WTC11 (cell line): Measurements from ENCODE around the gene NHERF2.

ENCODE experiments used
- CREM ChIP-seq: sonication (generic); formaldehyde crosslinking; IDR thresholded peaks from 2 replicates; pipeline ENCODE4 v1.8.1; 2022; ENCODE audit warnings: mild to moderate bottlenecking, missing genetic modification reagents, moderate library complexity
- GABPB1 ChIP-seq: sonication (generic); formaldehyde crosslinking; IDR thresholded peaks from 2 replicates; pipeline ENCODE4 v1.8.1; 2023; ENCODE audit warnings: mild to moderate bottlenecking, missing genetic modification reagents
- GTF2I ChIP-seq: fragments of 250-450 bp; sonication (Bioruptor Pico); conservative IDR thresholded peaks from 2 replicates; pipeline ENCODE4 v1.4.0; 2021; ENCODE audit warnings: mild to moderate bottlenecking
- NR1H2 ChIP-seq: sonication (generic); formaldehyde crosslinking; IDR thresholded peaks from 2 replicates; pipeline ENCODE4 v1.9.0; 2021; ENCODE audit warnings: mild to moderate bottlenecking, moderate library complexity, missing genetic modification reagents
- TEAD1 ChIP-seq: sonication (generic); formaldehyde crosslinking; IDR thresholded peaks from 2 replicates; pipeline ENCODE4 v1.8.0; 2022; ENCODE audit warnings: mild to moderate bottlenecking, missing genetic modification reagents
- ZNF317 ChIP-seq: sonication (generic); formaldehyde crosslinking; IDR thresholded peaks from 2 replicates; pipeline ENCODE4 v1.8.1; 2023; ENCODE audit warnings: low read depth, mild to moderate bottlenecking, moderate library complexity, missing genetic modification reagents, borderline replicate concordance
- TF ChIP-seq, protein P1 (sequence below): fragments of 200-600 bp; IDR thresholded peaks from 2 replicates; pipeline ENCODE4 v1.8.0; 2022; ENCODE audit warnings: antibody characterized with exemption
- TF ChIP-seq, protein P2 (sequence below): sonication (generic); formaldehyde crosslinking; IDR thresholded peaks from 2 replicates; pipeline ENCODE4 v1.8.0; 2022; ENCODE audit warnings: mild to moderate bottlenecking, missing genetic modification reagents
- TF ChIP-seq, protein P3 (sequence below): sonication (generic); formaldehyde crosslinking; IDR thresholded peaks from 2 replicates; pipeline ENCODE4 v1.8.1; 2023; ENCODE audit warnings: mild to moderate bottlenecking, missing genetic modification reagents
- TF ChIP-seq, protein P4 (sequence below): fragments of 250-450 bp; sonication (Bioruptor Pico); IDR thresholded peaks from 2 replicates; pipeline ENCODE4 v1.9.0; 2021; ENCODE audit warnings: moderate library complexity, mild to moderate bottlenecking, inconsistent platforms, borderline replicate concordance
- TF ChIP-seq, protein P5 (sequence below): sonication (generic); formaldehyde crosslinking; conservative IDR thresholded peaks from 2 replicates; pipeline ENCODE4 v1.8.1; 2022; ENCODE audit warnings: mild to moderate bottlenecking, missing genetic modification reagents

DNA sequence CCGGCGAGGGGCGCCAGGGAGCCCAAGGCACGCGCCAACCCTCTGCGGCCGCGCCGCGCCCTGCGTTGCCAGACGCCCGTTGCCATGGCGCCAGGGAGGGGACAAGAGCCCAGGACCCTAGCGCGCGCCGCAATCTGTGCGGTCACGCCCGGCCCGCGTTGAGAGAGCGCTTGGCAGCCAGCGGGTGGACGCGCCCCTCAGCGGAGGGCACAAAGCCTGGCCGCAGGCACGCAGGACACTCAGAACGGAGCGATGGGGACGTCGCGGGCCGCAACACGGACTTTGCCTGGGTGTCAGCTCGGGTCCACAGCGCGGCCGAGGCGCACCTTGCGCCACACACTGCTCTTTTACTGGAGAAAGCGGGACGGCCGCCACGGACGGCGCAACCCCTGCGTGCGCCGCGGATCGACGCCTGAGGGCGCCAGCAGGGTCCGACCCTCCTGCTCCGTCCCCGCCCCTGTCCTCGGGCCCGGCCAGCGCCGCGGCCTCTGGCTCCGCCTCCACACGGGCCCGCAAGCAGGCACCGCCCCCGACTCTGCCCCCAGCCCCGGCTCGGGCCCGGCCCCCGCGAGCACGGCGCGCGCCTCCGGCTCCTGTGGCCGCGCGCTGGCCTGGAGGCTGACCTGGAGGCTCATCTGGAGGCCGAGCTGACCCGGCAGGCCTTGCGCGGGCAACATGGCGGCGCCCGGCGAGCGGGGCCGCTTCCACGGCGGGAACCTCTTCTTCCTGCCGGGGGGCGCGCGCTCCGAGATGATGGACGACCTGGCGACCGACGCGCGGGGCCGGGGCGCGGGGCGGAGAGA is 43.0 kb upstream of the NHERF2 start, which contains the start of gene GFER:
- TF ChIP-seq, protein P1, sequence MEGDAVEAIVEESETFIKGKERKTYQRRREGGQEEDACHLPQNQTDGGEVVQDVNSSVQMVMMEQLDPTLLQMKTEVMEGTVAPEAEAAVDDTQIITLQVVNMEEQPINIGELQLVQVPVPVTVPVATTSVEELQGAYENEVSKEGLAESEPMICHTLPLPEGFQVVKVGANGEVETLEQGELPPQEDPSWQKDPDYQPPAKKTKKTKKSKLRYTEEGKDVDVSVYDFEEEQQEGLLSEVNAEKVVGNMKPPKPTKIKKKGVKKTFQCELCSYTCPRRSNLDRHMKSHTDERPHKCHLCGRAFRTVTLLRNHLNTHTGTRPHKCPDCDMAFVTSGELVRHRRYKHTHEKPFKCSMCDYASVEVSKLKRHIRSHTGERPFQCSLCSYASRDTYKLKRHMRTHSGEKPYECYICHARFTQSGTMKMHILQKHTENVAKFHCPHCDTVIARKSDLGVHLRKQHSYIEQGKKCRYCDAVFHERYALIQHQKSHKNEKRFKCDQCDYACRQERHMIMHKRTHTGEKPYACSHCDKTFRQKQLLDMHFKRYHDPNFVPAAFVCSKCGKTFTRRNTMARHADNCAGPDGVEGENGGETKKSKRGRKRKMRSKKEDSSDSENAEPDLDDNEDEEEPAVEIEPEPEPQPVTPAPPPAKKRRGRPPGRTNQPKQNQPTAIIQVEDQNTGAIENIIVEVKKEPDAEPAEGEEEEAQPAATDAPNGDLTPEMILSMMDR: no peak
- TF ChIP-seq, protein P2, sequence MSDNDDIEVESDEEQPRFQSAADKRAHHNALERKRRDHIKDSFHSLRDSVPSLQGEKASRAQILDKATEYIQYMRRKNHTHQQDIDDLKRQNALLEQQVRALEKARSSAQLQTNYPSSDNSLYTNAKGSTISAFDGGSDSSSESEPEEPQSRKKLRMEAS (CRISPR knock-in tag): peak; percentile 83
- TF ChIP-seq, protein P3, sequence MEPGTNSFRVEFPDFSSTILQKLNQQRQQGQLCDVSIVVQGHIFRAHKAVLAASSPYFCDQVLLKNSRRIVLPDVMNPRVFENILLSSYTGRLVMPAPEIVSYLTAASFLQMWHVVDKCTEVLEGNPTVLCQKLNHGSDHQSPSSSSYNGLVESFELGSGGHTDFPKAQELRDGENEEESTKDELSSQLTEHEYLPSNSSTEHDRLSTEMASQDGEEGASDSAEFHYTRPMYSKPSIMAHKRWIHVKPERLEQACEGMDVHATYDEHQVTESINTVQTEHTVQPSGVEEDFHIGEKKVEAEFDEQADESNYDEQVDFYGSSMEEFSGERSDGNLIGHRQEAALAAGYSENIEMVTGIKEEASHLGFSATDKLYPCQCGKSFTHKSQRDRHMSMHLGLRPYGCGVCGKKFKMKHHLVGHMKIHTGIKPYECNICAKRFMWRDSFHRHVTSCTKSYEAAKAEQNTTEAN (CRISPR knock-in tag): peak; percentile 70
- TF ChIP-seq CREM (CRISPR knock-in tag) (peak; percentile 58), ZNF317 (CRISPR knock-in tag) (no peak), GTF2I (CRISPR knock-in tag) (no peak), NR1H2 (CRISPR knock-in tag) (no peak), GABPB1 (CRISPR knock-in tag) (peak; percentile 15), TEAD1 (peak; percentile 61; the same call in 1 of the 2 replicates)
- TF ChIP-seq, protein P4, sequence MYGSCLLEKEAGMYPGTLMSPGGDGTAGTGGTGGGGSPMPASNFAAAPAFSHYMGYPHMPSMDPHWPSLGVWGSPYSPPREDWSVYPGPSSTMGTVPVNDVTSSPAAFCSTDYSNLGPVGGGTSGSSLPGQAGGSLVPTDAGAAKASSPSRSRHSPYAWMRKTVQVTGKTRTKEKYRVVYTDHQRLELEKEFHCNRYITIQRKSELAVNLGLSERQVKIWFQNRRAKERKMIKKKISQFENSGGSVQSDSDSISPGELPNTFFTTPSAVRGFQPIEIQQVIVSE (CRISPR knock-in tag): no peak; the same call in 1 of the 2 replicates
- TF ChIP-seq, protein P5, sequence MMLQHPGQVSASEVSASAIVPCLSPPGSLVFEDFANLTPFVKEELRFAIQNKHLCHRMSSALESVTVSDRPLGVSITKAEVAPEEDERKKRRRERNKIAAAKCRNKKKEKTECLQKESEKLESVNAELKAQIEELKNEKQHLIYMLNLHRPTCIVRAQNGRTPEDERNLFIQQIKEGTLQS: no peak
